Tibial artery (tissue), 4 donors: Measurements from ENCODE around the gene KCNH2.
"Not testable (repeated sequence)": the region's sequence is repeated elsewhere in the genome, so short reads cannot be mapped to it uniquely, and the experiment has no call there.

Experiments
- DNase-seq, 2 donors: peaks; one replicate each; pipeline ENCODE4 v3.0.0-alpha.2; 2019
- H3K27ac ChIP-seq, 2 donors: fragments of 200-600 bp; sonication (generic) in 1 of 2; 1 replicate in 1 of 2; 2 replicates in 1 of 2; pipeline ENCODE4 v1.5.1; 2018 to 2019; ENCODE audit warnings: mild to moderate bottlenecking in 1 of 2
- H3K27me3 ChIP-seq, 2 donors: fragments of 200-600 bp; sonication (generic) in 1 of 2; one replicate each; pipeline versions ENCODE4 v1.5.1 to v1.6.0; 2016 to 2019
- H3K36me3 ChIP-seq, 3 donors: fragments of 200-600 bp; sonication (generic) in 2 of 3; one replicate each; pipeline ENCODE4 v1.5.1; 2016 to 2019; ENCODE audit warnings: mild to moderate bottlenecking in 2 of 3
- H3K4me1 ChIP-seq, 4 donors: fragments of 200-600 bp; sonication (generic) in 2 of 4; 1 replicate in 3 of 4; 2 replicates in 1 of 4; pipeline ENCODE4 v1.5.1; 2016 to 2019
- H3K4me3 ChIP-seq, 2 donors: fragments of 200-600 bp; sonication (generic) in 1 of 2; 1 replicate in 1 of 2; 2 replicates in 1 of 2; pipeline ENCODE4 v1.5.1; 2018 to 2019; ENCODE audit warnings: mild to moderate bottlenecking in 2 of 2
- H3K9me3 ChIP-seq, 3 donors: fragments of 200-600 bp; sonication (generic) in 1 of 3; one replicate each; pipeline ENCODE4 v1.5.1; 2016 to 2019
- CTCF ChIP-seq, 2 experiments: fragments of 200-600 bp in 1 of 2; fragments of 450-650 bp in 1 of 2; IDR thresholded peaks; one replicate each; pipeline ENCODE4 v1.5.1; 2017 to 2019; ENCODE audit warnings: antibody characterized with exemption in 2 of 2, mild to moderate bottlenecking in 1 of 2, moderate library complexity in 1 of 2
- intact Hi-C: fragments of 100-400 bp; cut with DNase I; formaldehyde crosslinking; loops from one replicate; pipeline ENCODE4 v1.15.0; 2023; ENCODE audit warnings: low total_unique reads

KCNH2 gene

GRCh38 chr7:150978126-150978789 lies at the start of gene KCNH2:
Gene KCNH2, minus strand, starts transcription at chr7:150978321. Its CDS starts 408 bp downstream, at chr7:150977913.
- peak within 1 kb of the TSS; percentile 29 to 36 for H3K4me3 ChIP-seq
- peaks cover 0 to 41% (median 32%) of the 10 kb centered on the region in 4 donors for H3K4me1 ChIP-seq
- intact Hi-C loops, result no loop called here
- no peaks in the 10 kb centered on the region for H3K36me3 ChIP-seq
- no peak within 1 kb of the TSS for H3K27ac ChIP-seq
- DNase-seq, result no peak
- peaks cover 0 to 94% of the 10 kb centered on the region in 2 donors for H3K27me3 ChIP-seq
- no peak for TF ChIP-seq CTCF (IDR thresholded peaks at IDR 0.05)
- H3K9me3 ChIP-seq, result no peaks in the 10 kb centered on the region

- H3K36me3 ChIP-seq, DNase-seq, H3K9me3 ChIP-seq: not testable (repeated sequence)
- intact Hi-C loops, result loop anchor here (2.0 kb wide), 1 partner anchor 31 kb away; the partner anchor contains the start of gene SLC4A2
- Histone ChIP-seq H3K27me3 (peaks cover 0 to 14% of the 10 kb centered on the region in 2 donors), H3K4me3 (peak overlapping the region; percentile 67 to 70), H3K27ac (peak overlapping the region; percentile 55 to 75), H3K4me1 (peaks cover 0 to 12% (median 4%) of the 10 kb centered on the region in 4 donors)
These were observed 49.6 kb upstream of the KCNH2 start for GRCh38 chr7:151027728-151028130.

- peak overlapping the region in 1 of 2 donors; percentile 67 for H3K4me3 ChIP-seq
- peak overlapping the region; percentile 55 to 75 for H3K27ac ChIP-seq
- intact Hi-C loops, result not testable (repeated sequence)
These were observed 48.9 kb upstream of the KCNH2 start for GRCh38 chr7:151026771-151027727.

GRCh38 chr7:151025924-151026671 lies 48.0 kb upstream of the KCNH2 start:
- no peak for DNase-seq
- Histone ChIP-seq H3K9me3 (no peaks in the 10 kb centered on the region), H3K27ac (no peak overlapping the region), H3K4me3 (no peak overlapping the region), H3K27me3 (peaks cover 0 to 18% of the 10 kb centered on the region in 2 donors), H3K36me3 (no peaks in the 10 kb centered on the region), H3K4me1 (peaks cover 0 to 12% (median 4%) of the 10 kb centered on the region in 4 donors)
- intact Hi-C loops, result no loop called here
- TF ChIP-seq CTCF (IDR thresholded peaks at IDR 0.05), result no peak

More at GRCh38 chr7:151026771-151027727, 48.9 kb upstream of the KCNH2 start:
- not testable (repeated sequence) for H3K9me3 ChIP-seq, DNase-seq, H3K36me3 ChIP-seq
- Histone ChIP-seq H3K4me1 (peaks cover 0 to 12% (median 4%) of the 10 kb centered on the region in 4 donors), H3K27me3 (peaks cover 0 to 14% of the 10 kb centered on the region in 2 donors)

DNA sequence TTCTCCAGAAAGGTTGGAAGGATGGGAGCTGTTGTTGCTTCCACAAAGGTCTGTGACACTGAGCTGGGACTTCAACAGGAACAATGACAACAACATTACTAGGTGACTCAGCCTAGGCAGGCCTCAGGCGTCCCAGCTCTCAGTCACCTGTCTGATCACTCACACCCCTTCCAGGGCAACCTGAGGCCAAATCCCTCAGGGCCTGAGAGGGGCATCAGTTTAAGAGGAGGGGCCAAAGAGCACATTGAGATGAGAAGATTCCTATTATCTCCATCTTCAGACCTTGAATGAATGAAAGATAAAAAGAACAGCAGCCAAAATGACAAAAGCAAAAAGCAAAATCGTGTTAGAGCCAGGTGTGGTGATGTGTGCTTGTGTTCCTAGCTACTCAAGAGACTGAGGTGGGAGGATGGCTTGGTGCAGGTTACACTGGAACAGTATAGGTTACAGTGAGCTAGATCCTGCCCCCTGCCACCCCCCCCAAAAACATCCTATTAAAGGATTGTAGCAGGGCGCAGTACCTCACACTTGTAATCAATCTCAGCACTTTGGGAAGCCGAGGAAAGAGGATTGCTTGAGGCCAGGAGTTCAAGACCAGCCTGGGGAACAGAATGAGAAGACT lies 46.4 kb upstream of the KCNH2 start, which contains the start of gene ATG9B:
TSS of gene ATG9B (minus strand) at position 60 of the 622 bp plus-strand sequence. CDS start 71 bp downstream, outside the sequence.
- intact Hi-C loops, result no loop called here
- no peak for TF ChIP-seq CTCF (IDR thresholded peaks at IDR 0.05)

GRCh38 chr7:151023232-151023631 lies 45.1 kb upstream of the KCNH2 start:
- H3K4me1 ChIP-seq, result peaks cover 0 to 12% (median 10%) of the 10 kb centered on the region in 4 donors
- H3K9me3 ChIP-seq, result no peaks in the 10 kb centered on the region
- no peak for DNase-seq
- TF ChIP-seq CTCF (IDR thresholded peaks at IDR 0.05), result no peak
- H3K36me3 ChIP-seq, result no peaks in the 10 kb centered on the region
- no peak overlapping the region for H3K4me3 ChIP-seq
- H3K27me3 ChIP-seq, result peaks cover 0 to 46% of the 10 kb centered on the region in 2 donors
- intact Hi-C loops, result no loop called here
- H3K27ac ChIP-seq, result no peak overlapping the region

More for the DNA sequence above, 46.4 kb upstream of the KCNH2 start, which contains the start of gene ATG9B:
- Histone ChIP-seq H3K27ac (no peak within 1 kb of the TSS), H3K27me3 (peaks cover 0 to 33% of the 10 kb centered on the region in 2 donors), H3K36me3 (no peaks in the 10 kb centered on the region), H3K4me3 (no peak within 1 kb of the TSS), H3K9me3 (no peaks in the 10 kb centered on the region), H3K4me1 (peaks cover 0 to 9% (median 4%) of the 10 kb centered on the region in 4 donors)
- no peak for DNase-seq
